GM12892 (cell line): ENCODE data around the gene CLDN19.
A peak's percentile ranks its signal among the peaks of the same experiment; 100 is the strongest.
"Not testable (repeated sequence)": the region's sequence is repeated elsewhere in the genome, so short reads cannot be mapped to it uniquely, and the experiment has no call there.

Experiments
- DNase-seq: peaks from one replicate; pipeline ENCODE4 v3.0.0; 2011; ENCODE audit not compliant: insufficient read length
- FAIRE-seq: peaks from 2 replicates; lab custom pipeline; 2011; peaks lifted over from hg19 to GRCh38; lab: Jason Lieb, UNC
- POLR2A ChIP-seq: IDR thresholded peaks from 2 replicates; pipeline ENCODE4 v1.6.1; 2011; ENCODE audit warnings: low read depth, low read length, control low read depth
- POLR2AphosphoS5 ChIP-seq: IDR thresholded peaks from 2 replicates; pipeline ENCODE4 v1.6.1; 2011; ENCODE audit warnings: low read depth, low read length, control low read depth
- TAF1 ChIP-seq: IDR thresholded peaks from 2 replicates; pipeline ENCODE4 v1.6.1; 2011; ENCODE audit warnings: low read depth, mild to moderate bottlenecking, control low read depth, low read length, borderline replicate concordance

The CLDN19 gene

GRCh38 chr1:42757892-42758275 lies 17.8 kb upstream of the CLDN19 start:
- no peak for DNase-seq
- FAIRE-seq: no peak
- no peak for TF ChIP-seq POLR2A
- TF ChIP-seq TAF1: no peak
- no peak for TF ChIP-seq POLR2AphosphoS5

GRCh38 chr1:42756956-42757891 lies 17.2 kb upstream of the CLDN19 start:
- FAIRE-seq: peak; percentile 81

GRCh38 chr1:42753070-42753469 lies 13.0 kb upstream of the CLDN19 start:
- no peak for TF ChIP-seq POLR2AphosphoS5
- TF ChIP-seq POLR2A: no peak
- no peak for TF ChIP-seq TAF1
- no peak for DNase-seq
- no peak for FAIRE-seq

More at GRCh38 chr1:42756956-42757891, 17.2 kb upstream of the CLDN19 start:
- TF ChIP-seq POLR2A: no peak
- no peak for TF ChIP-seq POLR2AphosphoS5
- no peak for TF ChIP-seq TAF1
- DNase-seq: no peak

- FAIRE-seq (no peak), DNase-seq (no peak)
- no peak for TF ChIP-seq TAF1
- no peak for TF ChIP-seq POLR2A
- no peak for TF ChIP-seq POLR2AphosphoS5
These were observed 12.2 kb upstream of the CLDN19 start for GRCh38 chr1:42752284-42752683.

GRCh38 chr1:42751511-42752070 lies 11.6 kb upstream of the CLDN19 start:
- not testable (repeated sequence) for DNase-seq, FAIRE-seq

GRCh38 chr1:42750041-42750440 lies 10.0 kb upstream of the CLDN19 start:
- no peak for DNase-seq
- TF ChIP-seq TAF1 (no peak), POLR2A (no peak), POLR2AphosphoS5 (no peak)
- no peak for FAIRE-seq

GRCh38 chr1:42748461-42749410 lies 8.7 kb upstream of the CLDN19 start:
- TF ChIP-seq POLR2A: no peak
- no peak for TF ChIP-seq TAF1
- TF ChIP-seq POLR2AphosphoS5: no peak
- no peak for FAIRE-seq
- DNase-seq: no peak

GRCh38 chr1:42748021-42748420 lies 8.0 kb upstream of the CLDN19 start:
- DNase-seq (no peak), FAIRE-seq (no peak)
- no peak for TF ChIP-seq POLR2A
- no peak for TF ChIP-seq POLR2AphosphoS5
- TF ChIP-seq TAF1: no peak

- peak; percentile 40 for FAIRE-seq
- DNase-seq: no peak
- no peak for TF ChIP-seq POLR2A
- no peak for TF ChIP-seq POLR2AphosphoS5
- no peak for TF ChIP-seq TAF1
These were observed 7.1 kb upstream of the CLDN19 start for GRCh38 chr1:42747125-42747524.

GRCh38 chr1:42746436-42747105 lies 6.5 kb upstream of the CLDN19 start:
- no peak for DNase-seq
- no peak for FAIRE-seq
- TF ChIP-seq POLR2AphosphoS5: no peak
- no peak for TF ChIP-seq POLR2A
- TF ChIP-seq TAF1: no peak
